ENCODE data around the gene AGBL5.

Gene AGBL5

GRCh38 chr2:27050996-27051901, at the start of gene AGBL5:
AGBL5 (plus strand) TSS chr2:27051668; CDS start chr2:27052959, 1,291 bp downstream.
- DNase-seq (ENCODE audit: low spot score) = peak; percentile 98

GRCh38 chr2:27001950-27002349, 49.5 kb upstream of the AGBL5 start:
- DNase-seq (ENCODE audit: low spot score) = no peak

GRCh38 chr2:27003007-27003406, 48.5 kb upstream of the AGBL5 start:
- DNase-seq (ENCODE audit: low spot score) = no peak

GRCh38 chr2:27003857-27004256, 47.6 kb upstream of the AGBL5 start:
- DNase-seq (ENCODE audit: low spot score) = no peak

- no peak for DNase-seq (ENCODE audit: low spot score)
These were observed 44.7 kb upstream of the AGBL5 start for GRCh38 chr2:27006602-27007415.

- no peak for DNase-seq (ENCODE audit: low spot score)
These were observed 43.8 kb upstream of the AGBL5 start for GRCh38 chr2:27007416-27008374.

- no peak for DNase-seq (ENCODE audit: low spot score)
These were observed 42.8 kb upstream of the AGBL5 start for GRCh38 chr2:27008678-27009077.

- no peak for DNase-seq (ENCODE audit: low spot score)
These were observed 42.4 kb upstream of the AGBL5 start for GRCh38 chr2:27009083-27009482.

GRCh38 chr2:27009716-27010115, 41.8 kb upstream of the AGBL5 start:
- DNase-seq (ENCODE audit: low spot score) = no peak

- DNase-seq (ENCODE audit: low spot score) = no peak
These were observed 41.3 kb upstream of the AGBL5 start for GRCh38 chr2:27010139-27010538.

GRCh38 chr2:27013738-27014137, 37.7 kb upstream of the AGBL5 start:
- DNase-seq (ENCODE audit: low spot score) = no peak

- no peak for DNase-seq (ENCODE audit: low spot score)
These were observed 36.6 kb upstream of the AGBL5 start for GRCh38 chr2:27014771-27015433.

- DNase-seq (ENCODE audit: low spot score) = peak; percentile 39
These were observed 34.6 kb upstream of the AGBL5 start for GRCh38 chr2:27016801-27017325.

- no peak for DNase-seq (ENCODE audit: low spot score)
These were observed 33.3 kb upstream of the AGBL5 start for GRCh38 chr2:27018142-27018541.

- no peak for DNase-seq (ENCODE audit: low spot score)
These were observed 32.0 kb upstream of the AGBL5 start for GRCh38 chr2:27019459-27019858.

- no peak for DNase-seq (ENCODE audit: low spot score)
These were observed 31.3 kb upstream of the AGBL5 start for GRCh38 chr2:27019931-27020855.

GRCh38 chr2:27021253-27022049, 30.0 kb upstream of the AGBL5 start:
- DNase-seq (ENCODE audit: low spot score) = no peak

- DNase-seq (ENCODE audit: low spot score) = no peak
These were observed 27.7 kb upstream of the AGBL5 start for GRCh38 chr2:27023740-27024139.

GRCh38 chr2:27024188-27024587, 27.3 kb upstream of the AGBL5 start:
- DNase-seq (ENCODE audit: low spot score) = no peak
